Common myeloid progenitor, CD34-positive (primary cell): ENCODE results near the gene RPS28.
"Not testable (repeated sequence)": the region's sequence is repeated elsewhere in the genome, so short reads cannot be mapped to it uniquely, and the experiment has no call there.

ENCODE experiments used
- CTCF ChIA-PET: fragments of 350-600 bp; sonication (Branson Sonifier 250); formaldehyde crosslinking; loops from one replicate; lab custom pipeline; 2021; ENCODE audit warnings: antibody characterized with exemption; lab: Charles Lee
- POLR2A ChIA-PET: fragments of 350-600 bp; sonication (Branson Sonifier 250); formaldehyde crosslinking; loops from one replicate; lab custom pipeline; 2021; ENCODE audit warnings: antibody characterized with exemption; lab: Charles Lee
- DNase-seq, 3 donors: peaks; one replicate each; pipeline versions ENCODE4 v3.0.0 to v3.0.0-alpha.2; 2013
- H3K27ac ChIP-seq, 2 experiments: 1 replicate in 1 of 2; 2 replicates in 1 of 2; pipeline ENCODE4 v1.7.0; 2013; ENCODE audit warnings: inconsistent platforms in 2 of 2, low read length in 2 of 2, mild to moderate bottlenecking in 2 of 2, low read depth in 1 of 2, moderate library complexity in 1 of 2; ENCODE audit not compliant: severe bottlenecking in 2 of 2, insufficient read depth in 1 of 2, poor library complexity in 1 of 2
- H3K27me3 ChIP-seq, 5 experiments: replicated peaks in 2 of 5; 1 replicate in 3 of 5; 2 replicates in 2 of 5; pipeline versions ENCODE4 v1.6.1 to v1.7.0; 2013; ENCODE audit warnings: low read length in 4 of 5, mild to moderate bottlenecking in 2 of 5, moderate library complexity in 2 of 5, inconsistent platforms in 1 of 5; ENCODE audit not compliant: insufficient read depth in 5 of 5, control insufficient read depth in 4 of 5
- H3K36me3 ChIP-seq, 4 experiments: 1 replicate in 2 of 4; 2 replicates in 2 of 4; pipeline versions ENCODE4 v1.6.1 to v1.7.0; 2013; ENCODE audit warnings: low read length in 3 of 4, control low read depth in 1 of 4, mild to moderate bottlenecking in 1 of 4; ENCODE audit not compliant: control insufficient read depth in 4 of 4, insufficient read depth in 4 of 4
- H3K4me1 ChIP-seq, 4 experiments: 1 replicate in 3 of 4; 2 replicates in 1 of 4; pipeline versions ENCODE4 v1.6.1 to v1.7.1; 2013; ENCODE audit warnings: low read length in 3 of 4, mild to moderate bottlenecking in 3 of 4, control low read depth in 1 of 4, inconsistent platforms in 1 of 4, moderate library complexity in 1 of 4; ENCODE audit not compliant: control insufficient read depth in 4 of 4, insufficient read depth in 4 of 4; ENCODE audit errors: control extremely low read depth in 1 of 4
- H3K4me3 ChIP-seq, 7 experiments: 1 replicate in 4 of 7; 2 replicates in 3 of 7; pipeline versions ENCODE4 v1.5.1 to v1.7.0; 2013; ENCODE audit warnings: mild to moderate bottlenecking in 7 of 7, low read length in 6 of 7, moderate library complexity in 6 of 7, inconsistent platforms in 2 of 7, low read depth in 2 of 7, control low read depth in 1 of 7; ENCODE audit not compliant: insufficient read depth in 4 of 7, control insufficient read depth in 1 of 7; ENCODE audit errors: extremely low read depth in 1 of 7
- H3K9me3 ChIP-seq, 5 experiments: 1 replicate in 4 of 5; 2 replicates in 1 of 5; pipeline versions ENCODE4 v1.6.1 to v1.7.1; 2013; ENCODE audit warnings: low read length in 4 of 5, mild to moderate bottlenecking in 2 of 5, inconsistent platforms in 1 of 5, low read depth in 1 of 5, moderate library complexity in 1 of 5; ENCODE audit not compliant: control insufficient read depth in 4 of 5, insufficient read depth in 2 of 5; ENCODE audit errors: control extremely low read depth in 1 of 5
- WGBS: methylation state at CpG from one replicate; pipeline ENCODE4 v1.1.5; 2013; ENCODE audit not compliant: insufficient coverage; 5-methylcytosine and 5-hydroxymethylcytosine counted together

The RPS28 gene

DNA sequence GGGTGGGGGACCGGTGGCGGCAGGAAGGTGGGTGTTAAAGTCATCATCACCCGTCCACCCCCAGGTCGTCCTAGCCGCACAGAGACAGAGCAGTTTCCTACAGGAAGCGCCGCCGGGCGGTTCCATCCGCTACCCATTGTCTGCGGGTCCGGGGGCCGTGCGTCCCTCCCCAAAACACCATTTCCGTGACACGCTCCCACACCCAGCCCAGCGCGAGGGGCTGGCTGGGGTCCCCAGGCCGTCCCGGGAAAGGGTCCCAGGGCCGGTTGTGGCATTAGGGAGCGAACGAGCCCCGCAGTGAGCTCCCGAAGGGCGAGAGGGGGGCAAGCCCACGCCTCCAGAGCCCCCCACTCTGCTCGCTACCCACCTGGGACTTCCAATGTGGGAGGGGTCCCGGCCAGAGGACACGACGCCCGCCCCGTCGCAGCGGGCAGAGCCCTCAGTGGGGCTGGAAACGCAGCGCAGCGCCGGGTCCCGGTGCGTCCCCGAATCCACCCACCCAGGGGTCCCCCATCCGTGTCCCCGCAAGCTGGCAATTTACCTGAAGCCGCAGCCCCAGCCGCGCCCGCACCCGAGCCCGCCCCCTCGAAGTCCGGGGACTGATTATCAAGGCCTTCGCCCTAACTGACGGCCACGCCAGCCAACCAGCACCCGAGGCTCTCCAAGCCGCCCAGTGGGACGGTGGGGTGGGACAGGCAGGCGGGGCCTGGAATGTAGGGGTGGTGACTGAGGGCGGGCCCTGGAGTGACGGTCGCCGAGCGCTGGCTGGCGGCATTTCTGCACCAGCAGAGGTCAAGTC, 21.6 kb downstream of the RPS28 start, which contains the start of gene KANK3:
TSS of gene KANK3 (minus strand) at position 579 of the 799 bp plus-strand sequence. CDS start 5,434 bp downstream, outside the sequence.
- no peaks in the 10 kb centered on the region for H3K9me3 ChIP-seq
- H3K36me3 ChIP-seq, result no peaks in the 10 kb centered on the region
- peaks cover 0 to 71% (median 17%) of the 10 kb centered on the region in 5 experiments for H3K27me3 ChIP-seq
- peak within 1 kb of the TSS in 6 of 7 experiments; percentile 23 to 67 (median 53) for H3K4me3 ChIP-seq
- no peak within 1 kb of the TSS for H3K27ac ChIP-seq
- ChIA-PET POLR2A (no interaction called here), CTCF (interaction anchor here (0.9 to 3.1 kb wide), 2 partner anchors 10 to 12 kb away, joined by 3 to 20 read pairs; no protein-coding TSS in a partner anchor)
- H3K4me1 ChIP-seq, result peaks cover 0 to 22% (median 14%) of the 10 kb centered on the region in 4 experiments
- 2% methylated on average over 53 of the region's 65 CpGs for WGBS
- peak; percentile 93 to 95 (median 95) for DNase-seq

DNA sequence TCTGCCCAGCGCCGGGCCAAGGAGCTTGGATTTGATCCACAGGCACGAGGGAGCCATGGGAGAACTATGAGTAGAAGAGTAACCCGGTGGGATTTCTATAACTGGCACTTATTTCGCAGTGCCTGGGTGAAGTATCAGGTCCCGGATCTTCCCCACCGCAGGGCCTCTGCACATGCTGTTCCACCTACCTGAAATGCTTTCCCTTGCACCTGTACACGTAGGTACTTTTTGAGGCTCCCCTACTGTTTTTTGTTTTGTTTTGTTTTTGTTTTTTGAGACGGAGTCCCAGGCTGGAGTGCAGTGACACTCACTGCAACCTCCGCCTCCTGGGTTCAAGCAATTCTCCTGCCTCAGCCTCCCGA, 22.2 kb downstream of the RPS28 start:
- DNase-seq, result no peak
- H3K36me3 ChIP-seq, result no peaks in the 10 kb centered on the region
- POLR2A ChIA-PET, result no interaction called here
- H3K4me3 ChIP-seq, result peak overlapping the region in 4 of 7 experiments; percentile 51 to 67 (median 56)
- no peaks in the 10 kb centered on the region for H3K9me3 ChIP-seq
- H3K4me1 ChIP-seq, result peaks cover 0 to 22% (median 14%) of the 10 kb centered on the region in 4 experiments
- no peak overlapping the region for H3K27ac ChIP-seq
- WGBS, result 31% methylated on average over 7 of the region's 11 CpGs
- CTCF ChIA-PET, result interaction anchor here (3.1 kb wide), 1 partner anchor 10 kb away, joined by 20 read pairs; no protein-coding TSS in a partner anchor
- peaks cover 0 to 66% (median 12%) of the 10 kb centered on the region in 5 experiments for H3K27me3 ChIP-seq

DNA sequence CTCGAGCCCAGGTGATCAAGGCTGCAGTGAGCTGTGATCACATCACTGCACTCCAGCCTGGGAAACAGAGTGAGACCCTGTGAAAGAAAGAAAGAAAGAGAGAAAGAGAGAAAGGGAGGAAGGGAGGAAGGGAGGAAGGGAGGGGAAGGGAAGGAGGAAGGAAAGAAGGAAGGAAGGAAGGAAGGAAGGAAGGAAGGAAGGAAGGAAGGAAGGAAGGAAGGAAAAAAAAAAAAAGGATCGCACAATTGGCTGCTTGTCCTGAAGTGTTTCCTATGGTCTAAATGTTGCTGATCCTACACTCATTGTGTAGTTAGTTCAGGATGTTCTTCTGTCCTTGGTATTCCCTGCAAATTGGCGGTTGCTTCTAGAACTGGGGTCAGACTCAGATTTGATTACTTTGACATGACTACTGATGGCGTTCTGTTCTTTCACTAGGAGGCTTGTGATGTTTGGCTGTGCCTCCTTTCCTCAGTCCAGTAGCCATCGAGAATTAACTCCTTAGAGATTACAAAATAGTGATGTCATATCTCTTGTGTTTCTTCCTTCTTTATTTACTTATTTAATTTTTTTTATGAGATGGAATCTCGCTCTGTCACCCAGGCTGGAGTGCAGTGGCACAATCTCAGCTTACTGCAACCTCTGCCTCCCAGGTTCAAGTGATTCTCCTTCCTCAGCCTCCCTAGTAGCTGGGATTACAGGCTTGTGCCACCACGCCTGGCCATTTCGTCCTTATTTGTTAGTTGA, 28.5 kb downstream of the RPS28 start:
- CTCF ChIA-PET, result interaction anchor here (0.6 to 1.8 kb wide), 2 partner anchors 16 to 50 kb away, joined by 3 read pairs; no protein-coding TSS in a partner anchor
- DNase-seq, H3K4me3 ChIP-seq, H3K36me3 ChIP-seq, H3K27ac ChIP-seq, H3K4me1 ChIP-seq, H3K9me3 ChIP-seq: not testable (repeated sequence)
- POLR2A ChIA-PET, result interaction anchor here (0.6 kb wide), 1 partner anchor 19 kb away, joined by 3 read pairs; no protein-coding TSS in a partner anchor
- peaks cover 0 to 38% (median 7%) of the 10 kb centered on the region in 5 experiments for H3K27me3 ChIP-seq
- WGBS, result 66% methylated on average over 5 of the region's 8 CpGs

DNA sequence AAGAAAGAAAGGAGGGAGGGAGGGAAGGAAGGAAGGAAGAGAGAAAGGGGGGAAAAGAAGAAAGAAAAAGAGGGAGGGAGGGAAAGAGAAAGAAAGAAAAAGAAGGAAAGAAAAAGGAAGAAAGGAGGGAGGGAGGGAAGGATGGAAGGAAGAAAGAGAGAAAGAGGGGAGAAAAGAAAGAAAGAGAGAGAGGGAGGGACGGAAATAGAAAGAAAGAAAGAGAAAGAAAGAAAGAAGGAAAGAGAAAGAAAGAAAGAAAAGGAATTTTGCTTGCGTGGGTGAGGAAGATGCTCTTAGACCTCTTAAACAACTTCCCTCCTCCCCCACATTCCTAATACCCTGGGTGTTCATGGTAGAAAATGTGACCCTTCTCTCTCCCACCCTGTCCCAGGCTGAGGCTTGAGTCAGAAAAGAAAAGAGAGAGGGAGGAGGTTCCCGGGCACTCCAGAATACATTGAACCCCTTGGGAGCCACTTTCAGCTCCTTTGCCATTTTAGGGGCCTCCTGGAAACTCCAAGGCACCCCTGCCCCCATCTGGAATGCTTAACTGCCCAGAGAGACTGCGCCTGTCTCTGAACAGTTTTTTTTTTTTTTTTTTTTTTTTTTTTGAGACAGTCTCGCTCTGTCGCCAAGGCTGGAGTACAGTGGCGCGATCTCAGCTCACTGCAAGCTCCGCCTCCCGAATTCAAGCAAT, 31.0 kb downstream of the RPS28 start:
- no peak overlapping the region for H3K4me3 ChIP-seq

DNA sequence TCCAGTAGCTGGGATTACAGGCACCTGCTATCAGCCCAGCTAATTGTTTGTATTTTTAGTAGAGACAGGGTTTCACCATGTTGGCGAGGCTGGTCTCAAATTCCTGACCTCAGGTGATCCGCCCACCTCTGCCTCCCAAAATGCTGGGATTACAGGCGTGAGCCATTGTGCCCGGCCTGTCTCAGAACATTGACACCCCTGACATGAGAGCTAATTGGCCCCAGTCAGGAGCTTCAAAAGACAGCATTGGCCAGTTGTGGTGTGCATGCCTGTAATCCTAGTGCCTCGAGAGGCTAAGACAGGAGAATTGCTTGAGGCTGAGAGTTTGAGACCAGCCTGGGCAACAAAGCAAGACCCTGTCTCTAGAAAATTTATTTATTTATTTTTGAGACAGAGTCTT, 31.5 kb downstream of the RPS28 start:
- CTCF ChIA-PET, result interaction anchor here (0.6 to 5.0 kb wide), 20 partner anchors 9 to 288 kb away, joined by 3 to 30 read pairs (median 7); partner anchors contain the start of genes ANGPTL4, KANK3, MARCHF2 and RAB11B
- H3K27me3 ChIP-seq, result peaks cover 0 to 32% (median 7%) of the 10 kb centered on the region in 5 experiments
- not testable (repeated sequence) for H3K4me1 ChIP-seq, DNase-seq, H3K27ac ChIP-seq, H3K9me3 ChIP-seq, H3K36me3 ChIP-seq, H3K4me3 ChIP-seq
- POLR2A ChIA-PET, result interaction anchor here (0.7 to 1.3 kb wide), 3 partner anchors 42 to 225 kb away, joined by 3 to 4 read pairs (median 3); partner anchors contain the start of gene MYO1F
- 76% methylated on average over 4 of the region's 5 CpGs for WGBS

More for the DNA sequence above, 31.0 kb downstream of the RPS28 start:
- no peaks in the 10 kb centered on the region for H3K9me3 ChIP-seq
- H3K27me3 ChIP-seq, result peaks cover 0 to 32% (median 7%) of the 10 kb centered on the region in 5 experiments
- H3K36me3 ChIP-seq, result no peaks in the 10 kb centered on the region
- H3K4me1 ChIP-seq, result peaks cover 0 to 3% (median 0%) of the 10 kb centered on the region in 4 experiments
- CTCF ChIA-PET, result interaction anchor here (0.6 to 5.0 kb wide), 18 partner anchors 9 to 289 kb away, joined by 3 to 30 read pairs (median 6); partner anchors contain the start of genes ANGPTL4, KANK3, MARCHF2 and RAB11B
- no peak for DNase-seq
- 50% methylated on average over 1 of the region's 10 CpGs for WGBS
- POLR2A ChIA-PET, result interaction anchor here (0.7 kb wide), 1 partner anchor 213 kb away, joined by 3 read pairs; no protein-coding TSS in a partner anchor
- no peak overlapping the region for H3K27ac ChIP-seq

DNA sequence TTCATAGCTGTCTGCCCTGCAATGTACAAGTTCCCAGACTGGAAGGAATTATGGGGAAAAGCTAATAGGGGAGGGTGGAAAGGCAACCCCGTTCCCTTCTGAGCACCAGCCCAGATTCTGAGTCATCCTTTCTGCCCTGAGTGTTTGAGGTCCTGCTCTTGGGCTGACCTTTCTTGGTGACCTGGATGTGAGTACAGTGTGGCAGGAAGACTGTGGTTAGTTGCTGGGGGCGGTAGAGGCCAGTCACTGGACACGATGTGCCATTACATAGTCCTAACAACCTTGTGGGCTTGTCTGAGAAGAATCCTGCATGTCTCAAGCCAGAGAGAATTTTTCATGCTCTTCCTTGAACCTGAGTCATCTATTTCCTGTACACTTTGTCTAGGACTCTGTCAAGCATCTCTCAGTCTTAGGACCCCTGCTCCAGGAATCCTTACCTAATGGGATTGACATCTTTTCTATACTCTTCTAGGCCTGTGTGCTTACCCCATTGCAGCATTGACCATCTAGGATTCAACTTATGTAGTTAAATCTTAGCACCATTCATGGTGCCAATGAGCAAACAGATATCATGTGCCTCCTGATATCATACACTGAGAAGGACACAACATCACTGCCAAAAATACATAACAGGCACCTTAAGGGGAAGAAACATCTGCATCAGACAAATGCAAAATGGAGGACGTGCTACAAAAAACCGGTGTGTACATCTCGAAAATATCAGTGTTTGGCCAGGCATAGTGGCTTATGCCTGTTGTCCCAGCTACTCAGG, 34.5 kb downstream of the RPS28 start:
- Histone ChIP-seq H3K9me3 (no peaks in the 10 kb centered on the region), H3K27me3 (peaks cover 0 to 28% (median 3%) of the 10 kb centered on the region in 5 experiments), H3K4me3 (no peak overlapping the region), H3K4me1 (peaks cover 0 to 3% (median 0%) of the 10 kb centered on the region in 4 experiments), H3K36me3 (no peaks in the 10 kb centered on the region), H3K27ac (no peak overlapping the region)
- POLR2A ChIA-PET, result no interaction called here
- WGBS, result 95% methylated on average over 6 of the region's 6 CpGs
- CTCF ChIA-PET, result interaction anchor here (1.0 to 5.0 kb wide), 11 partner anchors 8 to 223 kb away, joined by 3 to 30 read pairs (median 8); partner anchors contain the start of genes ANGPTL4 and RAB11B
- DNase-seq, result no peak
